ENCODE measurements around the gene ZCCHC14. TPM values are rescaled to one million over a fixed set of nuclear protein-coding genes. Genes with fewer than 3 reads are reported as not detected.
A peak's percentile ranks its signal among the peaks of the same experiment; 100 is the strongest.

Gene ZCCHC14
- total RNA-seq, 1 donor from 2014 or later = 44.8 TPM

- Mint-ChIP-seq H3K4me1 (ENCODE audit: unreplicated experiment) (peaks cover 4% of the 10 kb centered on the region), H3K27me3 (ENCODE audit: unreplicated experiment) (no peaks in the 10 kb centered on the region), H3K27ac (ENCODE audit: unreplicated experiment) (peak overlapping the region; percentile 10), H3K9me3 (ENCODE audit: unreplicated experiment) (no peaks in the 10 kb centered on the region), H3K4me3 (ENCODE audit: unreplicated experiment) (no peak overlapping the region), H3K36me3 (ENCODE audit: unreplicated experiment) (peaks cover 51% of the 10 kb centered on the region)
- no peak for DNase-seq (ENCODE audit: extremely low spot score, unreplicated experiment)
- no peak for TF ChIP-seq CTCF (IDR thresholded peaks at IDR 0.05)
These were observed 87.8 kb downstream of the ZCCHC14 start for GRCh38 chr16:87404764-87405625.

GRCh38 chr16:87395181-87395842, 97.5 kb downstream of the ZCCHC14 start:
- Mint-ChIP-seq H3K27me3 (ENCODE audit: unreplicated experiment) (no peaks in the 10 kb centered on the region), H3K4me3 (ENCODE audit: unreplicated experiment) (no peak overlapping the region), H3K27ac (ENCODE audit: unreplicated experiment) (peak overlapping the region; percentile 36), H3K4me1 (ENCODE audit: unreplicated experiment) (peaks cover 33% of the 10 kb centered on the region), H3K36me3 (ENCODE audit: unreplicated experiment) (peaks cover 4% of the 10 kb centered on the region), H3K9me3 (ENCODE audit: unreplicated experiment) (no peaks in the 10 kb centered on the region)
- no peak for TF ChIP-seq CTCF (IDR thresholded peaks at IDR 0.05)
- no peak for DNase-seq (ENCODE audit: extremely low spot score, unreplicated experiment)

GRCh38 chr16:87393680-87394055, 99.2 kb downstream of the ZCCHC14 start:
- Mint-ChIP-seq H3K27me3 (ENCODE audit: unreplicated experiment) (no peaks in the 10 kb centered on the region), H3K4me1 (ENCODE audit: unreplicated experiment) (peaks cover 38% of the 10 kb centered on the region), H3K4me3 (ENCODE audit: unreplicated experiment) (peak overlapping the region; percentile 90), H3K27ac (ENCODE audit: unreplicated experiment) (peak overlapping the region; percentile 91), H3K36me3 (ENCODE audit: unreplicated experiment) (no peaks in the 10 kb centered on the region), H3K9me3 (ENCODE audit: unreplicated experiment) (no peaks in the 10 kb centered on the region)
- no peak for TF ChIP-seq CTCF (IDR thresholded peaks at IDR 0.05)
- DNase-seq (ENCODE audit: extremely low spot score, unreplicated experiment) = no peak

- Mint-ChIP-seq H3K27ac (ENCODE audit: unreplicated experiment) (peak overlapping the region; percentile 91), H3K36me3 (ENCODE audit: unreplicated experiment) (no peaks in the 10 kb centered on the region), H3K27me3 (ENCODE audit: unreplicated experiment) (no peaks in the 10 kb centered on the region), H3K4me3 (ENCODE audit: unreplicated experiment) (peak overlapping the region; percentile 90), H3K9me3 (ENCODE audit: unreplicated experiment) (no peaks in the 10 kb centered on the region), H3K4me1 (ENCODE audit: unreplicated experiment) (peaks cover 44% of the 10 kb centered on the region)
- TF ChIP-seq CTCF (IDR thresholded peaks at IDR 0.05) = peak; percentile 54
- no peak for DNase-seq (ENCODE audit: extremely low spot score, unreplicated experiment)
These were observed 99.8 kb downstream of the ZCCHC14 start for GRCh38 chr16:87392821-87393679.

Measured in osteocyte (in vitro differentiated cells).